Measurements from ENCODE around the gene INTS1. TPM values are rescaled to one million over a fixed set of nuclear protein-coding genes. Genes with fewer than 3 reads are reported as not detected.

Gene INTS1
- total RNA-seq, 2 experiments from 2014 or later = 105 to 112 TPM

GRCh38 chr7:1532456-1533254 is 28.5 kb upstream of the INTS1 start:
- ATAC-seq = peak; percentile 66
- POLR2A ChIA-PET = no interaction called here

GRCh38 chr7:1531979-1532455 is 27.8 kb upstream of the INTS1 start:
- Mint-ChIP-seq H3K4me3 (peak overlapping the region; percentile 83), H3K9me3 (ENCODE audit: insufficient read depth) (no peaks in the 10 kb centered on the region), H3K4me1 (ENCODE audit: low read depth) (peaks cover 32% of the 10 kb centered on the region), H3K36me3 (ENCODE audit: low read depth) (no peaks in the 10 kb centered on the region), H3K27ac (peak overlapping the region; percentile 83), H3K27me3 (ENCODE audit: low read depth) (no peaks in the 10 kb centered on the region)
- ChIA-PET CTCF (interaction anchor here (0.6 to 0.9 kb wide), 2 partner anchors 24 to 27 kb away, joined by 3 to 4 read pairs; no protein-coding TSS in a partner anchor), POLR2A (interaction anchor here (0.6 kb wide), 1 partner anchor 789 kb away, joined by 4 read pairs; no protein-coding TSS in a partner anchor)
- peak; percentile 40 for DNase-seq
- peak; percentile 11 for ATAC-seq

More at GRCh38 chr7:1532456-1533254, 28.5 kb upstream of the INTS1 start:
- Mint-ChIP-seq H3K27me3 (ENCODE audit: low read depth) (no peaks in the 10 kb centered on the region), H3K9me3 (ENCODE audit: insufficient read depth) (no peaks in the 10 kb centered on the region), H3K36me3 (ENCODE audit: low read depth) (no peaks in the 10 kb centered on the region), H3K4me3 (peak overlapping the region; percentile 83), H3K27ac (peak overlapping the region; percentile 83), H3K4me1 (ENCODE audit: low read depth) (peaks cover 32% of the 10 kb centered on the region)
- CTCF ChIA-PET = interaction anchor here (0.6 to 0.9 kb wide), 2 partner anchors 24 to 27 kb away, joined by 3 to 4 read pairs; no protein-coding TSS in a partner anchor
- DNase-seq = peak; percentile 67

- ChIA-PET POLR2A (interaction anchor here (0.6 kb wide), 1 partner anchor 790 kb away, joined by 4 read pairs; no protein-coding TSS in a partner anchor), CTCF (no interaction called here)
- peak; percentile 33 for ATAC-seq
- Mint-ChIP-seq H3K4me3 (peak overlapping the region; percentile 83), H3K36me3 (ENCODE audit: low read depth) (no peaks in the 10 kb centered on the region), H3K9me3 (ENCODE audit: insufficient read depth) (no peaks in the 10 kb centered on the region), H3K4me1 (ENCODE audit: low read depth) (peaks cover 32% of the 10 kb centered on the region), H3K27me3 (ENCODE audit: low read depth) (peaks cover 6% of the 10 kb centered on the region), H3K27ac (peak overlapping the region; percentile 83)
- DNase-seq = peak; percentile 46
These were observed 27.2 kb upstream of the INTS1 start for GRCh38 chr7:1531263-1531978.

- ChIA-PET POLR2A (no interaction called here), CTCF (no interaction called here)
- Mint-ChIP-seq H3K9me3 (ENCODE audit: insufficient read depth) (no peaks in the 10 kb centered on the region), H3K36me3 (ENCODE audit: low read depth) (no peaks in the 10 kb centered on the region), H3K4me3 (no peak overlapping the region), H3K27me3 (ENCODE audit: low read depth) (peaks cover 9% of the 10 kb centered on the region), H3K27ac (no peak overlapping the region), H3K4me1 (ENCODE audit: low read depth) (peaks cover 32% of the 10 kb centered on the region)
- ATAC-seq (peak; percentile 3), DNase-seq (no peak)
These were observed 26.7 kb upstream of the INTS1 start for GRCh38 chr7:1530946-1531262.

DNA sequence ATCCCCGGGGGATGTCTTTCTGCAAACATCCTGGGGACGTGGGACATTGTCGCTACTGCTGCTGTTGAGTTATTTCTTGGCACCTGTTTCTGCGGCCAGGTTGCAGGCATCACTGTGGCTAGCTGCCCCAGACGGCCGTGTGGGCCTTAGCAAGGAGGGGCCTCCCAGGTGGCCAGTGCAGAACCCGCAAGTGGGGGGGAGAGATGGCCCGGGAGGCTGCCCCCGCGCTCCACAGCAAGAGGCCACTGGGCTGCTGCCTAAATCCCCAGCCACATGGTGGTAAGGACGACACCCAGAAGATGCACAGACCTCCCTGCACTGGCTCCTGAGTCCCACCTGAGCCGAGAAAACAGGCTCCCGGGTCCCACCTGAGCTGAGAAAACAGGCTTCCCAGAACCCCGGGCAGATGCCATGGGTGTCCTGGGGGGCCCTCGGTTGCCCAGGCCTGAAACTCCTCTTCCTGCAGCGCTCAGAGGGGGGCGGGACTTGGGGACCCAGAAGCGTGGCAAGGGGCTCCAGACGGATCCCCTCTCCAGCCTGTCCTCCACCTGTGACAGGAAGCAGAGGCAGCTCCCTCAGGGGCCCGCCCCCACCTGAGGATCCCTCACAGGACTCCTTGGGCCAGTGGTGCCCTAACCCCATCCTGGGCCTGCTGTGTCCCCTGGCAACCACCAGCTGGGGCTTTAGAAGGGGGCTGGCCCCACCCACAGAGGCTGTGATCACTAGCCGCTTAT is 25.4 kb upstream of the INTS1 start:
- no peaks in the 10 kb centered on the region for H3K9me3 Mint-ChIP-seq (ENCODE audit: insufficient read depth)
- peaks cover 15% of the 10 kb centered on the region for H3K27me3 Mint-ChIP-seq (ENCODE audit: low read depth)
- DNase-seq = no peak
- peak overlapping the region; percentile 66 for H3K4me3 Mint-ChIP-seq
- POLR2A ChIA-PET = no interaction called here
- H3K36me3 Mint-ChIP-seq (ENCODE audit: low read depth) = no peaks in the 10 kb centered on the region
- peaks cover 32% of the 10 kb centered on the region for H3K4me1 Mint-ChIP-seq (ENCODE audit: low read depth)
- ATAC-seq = no peak
- H3K27ac Mint-ChIP-seq = peak overlapping the region; percentile 80
- CTCF ChIA-PET = interaction anchor here (1.0 kb wide), 2 partner anchors 21 to 73 kb away, joined by 3 read pairs; no protein-coding TSS in a partner anchor

GRCh38 chr7:1526271-1526754 is 22.1 kb upstream of the INTS1 start:
- ChIA-PET POLR2A (interaction anchor here (1.0 kb wide), 1 partner anchor 18 kb away, joined by 5 read pairs; no protein-coding TSS in a partner anchor), CTCF (no interaction called here)
- Mint-ChIP-seq H3K27ac (no peak overlapping the region), H3K36me3 (ENCODE audit: low read depth) (no peaks in the 10 kb centered on the region), H3K4me1 (ENCODE audit: low read depth) (peaks cover 4% of the 10 kb centered on the region), H3K4me3 (no peak overlapping the region), H3K9me3 (ENCODE audit: insufficient read depth) (no peaks in the 10 kb centered on the region), H3K27me3 (ENCODE audit: low read depth) (peaks cover 15% of the 10 kb centered on the region)
- ATAC-seq (no peak), DNase-seq (no peak)

DNA sequence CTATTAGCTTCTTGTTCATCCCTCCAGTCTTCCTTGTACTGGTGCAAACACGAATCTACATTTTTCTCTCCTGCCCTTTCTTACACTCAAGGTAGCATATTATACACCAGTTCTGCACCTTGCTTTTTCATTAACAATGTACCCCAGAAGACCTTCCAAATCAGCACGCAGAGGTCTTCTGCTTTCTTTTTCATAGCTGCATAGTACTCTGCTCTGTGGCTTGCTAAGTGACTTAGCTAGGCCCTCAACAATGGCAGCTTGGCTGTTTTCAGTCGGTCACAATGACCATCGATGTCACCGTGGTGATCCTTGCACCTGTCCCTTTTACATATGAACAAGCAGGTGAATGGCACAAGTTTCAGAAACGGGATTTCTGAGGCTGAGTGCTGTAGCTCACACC is 21.2 kb upstream of the INTS1 start:
- Mint-ChIP-seq H3K4me3 (no peak overlapping the region), H3K9me3 (ENCODE audit: insufficient read depth) (no peaks in the 10 kb centered on the region), H3K27ac (no peak overlapping the region), H3K4me1 (ENCODE audit: low read depth) (peaks cover 4% of the 10 kb centered on the region), H3K27me3 (ENCODE audit: low read depth) (peaks cover 15% of the 10 kb centered on the region), H3K36me3 (ENCODE audit: low read depth) (no peaks in the 10 kb centered on the region)
- ChIA-PET CTCF (no interaction called here), POLR2A (interaction anchor here (1.0 kb wide), 1 partner anchor 18 kb away, joined by 5 read pairs; no protein-coding TSS in a partner anchor)
- DNase-seq (no peak), ATAC-seq (no peak)

DNA sequence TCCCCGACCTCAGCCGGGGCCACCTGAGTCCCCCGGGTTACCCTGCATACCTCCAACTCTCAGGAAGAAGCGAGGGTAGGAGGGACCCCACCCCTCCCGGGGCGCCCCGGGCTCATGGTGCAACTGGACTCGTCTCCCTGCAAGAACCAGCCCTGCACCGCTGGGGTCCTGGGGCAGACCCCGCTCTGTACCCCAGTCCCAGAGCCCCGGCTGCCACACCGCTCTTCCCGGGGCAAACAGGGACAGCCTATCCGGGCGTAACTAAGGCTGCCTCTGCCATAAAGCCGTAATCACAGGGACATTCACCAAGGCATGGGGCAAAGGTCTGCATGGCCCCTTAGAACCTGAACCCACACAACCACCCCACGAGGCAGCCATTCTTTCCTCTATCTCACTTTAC is 19.7 kb upstream of the INTS1 start:
- DNase-seq = no peak
- Mint-ChIP-seq H3K27me3 (ENCODE audit: low read depth) (peaks cover 15% of the 10 kb centered on the region), H3K9me3 (ENCODE audit: insufficient read depth) (no peaks in the 10 kb centered on the region), H3K4me3 (no peak overlapping the region), H3K27ac (no peak overlapping the region), H3K4me1 (ENCODE audit: low read depth) (no peaks in the 10 kb centered on the region), H3K36me3 (ENCODE audit: low read depth) (no peaks in the 10 kb centered on the region)
- CTCF ChIA-PET = no interaction called here
- ATAC-seq = no peak
- POLR2A ChIA-PET = no interaction called here

GRCh38 chr7:1523208-1523607 is 19.0 kb upstream of the INTS1 start:
- CTCF ChIA-PET = no interaction called here
- peaks cover 15% of the 10 kb centered on the region for H3K27me3 Mint-ChIP-seq (ENCODE audit: low read depth)
- no peak overlapping the region for H3K4me3 Mint-ChIP-seq
- no peaks in the 10 kb centered on the region for H3K36me3 Mint-ChIP-seq (ENCODE audit: low read depth)
- POLR2A ChIA-PET = no interaction called here
- H3K4me1 Mint-ChIP-seq (ENCODE audit: low read depth) = no peaks in the 10 kb centered on the region
- H3K9me3 Mint-ChIP-seq (ENCODE audit: insufficient read depth) = no peaks in the 10 kb centered on the region
- no peak for ATAC-seq
- no peak overlapping the region for H3K27ac Mint-ChIP-seq
- DNase-seq = no peak

- Mint-ChIP-seq H3K27ac (no peak overlapping the region), H3K4me1 (ENCODE audit: low read depth) (no peaks in the 10 kb centered on the region), H3K4me3 (no peak overlapping the region), H3K9me3 (ENCODE audit: insufficient read depth) (no peaks in the 10 kb centered on the region), H3K36me3 (ENCODE audit: low read depth) (no peaks in the 10 kb centered on the region), H3K27me3 (ENCODE audit: low read depth) (peaks cover 9% of the 10 kb centered on the region)
- DNase-seq = no peak
- POLR2A ChIA-PET = no interaction called here
- CTCF ChIA-PET = no interaction called here
- ATAC-seq = no peak
These were observed 17.3 kb upstream of the INTS1 start for GRCh38 chr7:1521456-1521855.

DNA sequence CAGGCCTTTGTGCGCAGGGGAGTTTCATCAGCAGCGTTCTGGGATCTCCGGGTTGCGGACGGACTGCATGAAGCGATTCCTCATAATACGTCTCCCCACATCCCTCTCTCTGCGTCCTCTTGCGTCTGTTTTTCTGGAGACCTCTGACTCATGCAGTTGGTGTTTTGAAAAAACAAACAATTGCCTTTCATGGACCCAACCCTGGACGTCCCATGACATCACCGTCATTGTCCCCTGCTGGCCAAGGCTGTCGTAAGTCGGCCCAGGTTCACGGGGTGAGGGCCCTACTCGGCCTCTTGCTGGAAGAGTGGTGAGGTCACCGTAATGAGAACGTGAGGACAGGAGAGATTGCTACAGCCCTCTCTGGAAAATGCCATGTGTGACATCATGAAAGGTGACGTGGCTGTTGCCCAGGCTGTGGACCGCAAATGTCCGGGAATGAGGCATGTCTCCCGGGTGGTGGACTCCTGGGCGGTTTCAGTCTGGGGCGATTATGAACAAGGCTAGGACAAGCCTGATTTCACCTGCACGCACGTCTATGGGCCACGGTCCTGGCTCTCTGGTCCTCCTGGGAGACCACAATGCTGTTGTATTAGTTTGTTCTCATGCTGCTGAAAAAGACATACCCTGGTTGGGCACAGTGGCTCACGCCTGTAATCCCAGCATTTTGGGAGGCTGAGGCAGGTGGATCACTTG is 16.5 kb upstream of the INTS1 start:
- H3K27ac Mint-ChIP-seq = no peak overlapping the region
- no peak overlapping the region for H3K4me3 Mint-ChIP-seq
- H3K9me3 Mint-ChIP-seq (ENCODE audit: insufficient read depth) = no peaks in the 10 kb centered on the region
- DNase-seq (no peak), ATAC-seq (no peak)
- CTCF ChIA-PET = no interaction called here
- H3K27me3 Mint-ChIP-seq (ENCODE audit: low read depth) = peaks cover 4% of the 10 kb centered on the region
- H3K4me1 Mint-ChIP-seq (ENCODE audit: low read depth) = no peaks in the 10 kb centered on the region
- no peaks in the 10 kb centered on the region for H3K36me3 Mint-ChIP-seq (ENCODE audit: low read depth)
- POLR2A ChIA-PET = no interaction called here

All from activated CD8-positive, alpha-beta T cell treated with anti-CD3 and anti-CD28 coated beads, Interleukin-2, amount 10 ng/mL, durations not matched to agents 7 days and 5 days (primary cell).